Muscle layer of colon (tissue), 2 donors: ENCODE results near the gene LRRC74B.
"Not testable (repeated sequence)": the region's sequence is repeated elsewhere in the genome, so short reads cannot be mapped to it uniquely, and the experiment has no call there.

Experiments used
- H3K27ac ChIP-seq: one replicate; pipeline ENCODE4 v1.7.0; 2013; ENCODE audit warnings: low read depth, mild to moderate bottlenecking, low read length, moderate library complexity
- H3K27me3 ChIP-seq, 2 donors: one replicate each; pipeline ENCODE4 v1.7.0; 2013; ENCODE audit warnings: low read length in 2 of 2, mild to moderate bottlenecking in 2 of 2; ENCODE audit not compliant: insufficient read depth in 2 of 2, control insufficient read depth in 1 of 2
- H3K36me3 ChIP-seq: one replicate; pipeline ENCODE4 v1.7.0; 2013; ENCODE audit warnings: mild to moderate bottlenecking, low read length; ENCODE audit not compliant: insufficient read depth
- H3K4me1 ChIP-seq: one replicate; pipeline ENCODE4 v1.7.0; 2013; ENCODE audit warnings: mild to moderate bottlenecking, low read length; ENCODE audit not compliant: insufficient read depth
- H3K4me3 ChIP-seq, 2 donors: one replicate each; pipeline ENCODE4 v1.7.0; 2013; ENCODE audit warnings: low read length in 2 of 2, low read depth in 1 of 2, mild to moderate bottlenecking in 1 of 2, moderate library complexity in 1 of 2
- H3K9ac ChIP-seq: one replicate; pipeline ENCODE4 v1.7.0; 2013; ENCODE audit warnings: low read length
- H3K9me3 ChIP-seq: one replicate; pipeline ENCODE4 v1.7.0; 2013; ENCODE audit warnings: mild to moderate bottlenecking, low read length
- donor health status: abdominal sarcoma.
- donor health status: Adenocarcinoma of cecum.

Gene LRRC74B

GRCh38 chr22:21030621-21031544 is 14.9 kb upstream of the LRRC74B start:
- peaks cover 5 to 38% of the 10 kb centered on the region in 2 donors for H3K27me3 ChIP-seq
- H3K9ac ChIP-seq, result no peak overlapping the region
- H3K4me1 ChIP-seq, result no peaks in the 10 kb centered on the region
- H3K27ac ChIP-seq, result no peak overlapping the region
- no peak overlapping the region for H3K4me3 ChIP-seq
- no peaks in the 10 kb centered on the region for H3K36me3 ChIP-seq
- H3K9me3 ChIP-seq, result no peaks in the 10 kb centered on the region

GRCh38 chr22:21031545-21032036 is 14.2 kb upstream of the LRRC74B start:
- no peak overlapping the region for H3K9ac ChIP-seq
- no peak overlapping the region for H3K27ac ChIP-seq
- no peak overlapping the region for H3K4me3 ChIP-seq
- H3K36me3 ChIP-seq, result no peaks in the 10 kb centered on the region
- no peaks in the 10 kb centered on the region for H3K4me1 ChIP-seq
- no peaks in the 10 kb centered on the region for H3K9me3 ChIP-seq
- peaks cover 5 to 38% of the 10 kb centered on the region in 2 donors for H3K27me3 ChIP-seq

- H3K27me3 ChIP-seq, result peaks cover 5 to 38% of the 10 kb centered on the region in 2 donors
- no peak within 1 kb of the TSS for H3K27ac ChIP-seq
- H3K36me3 ChIP-seq, result no peaks in the 10 kb centered on the region
- no peak within 1 kb of the TSS for H3K9ac ChIP-seq
- H3K4me1 ChIP-seq, result no peaks in the 10 kb centered on the region
- H3K9me3 ChIP-seq, result no peaks in the 10 kb centered on the region
- peak within 1 kb of the TSS in 1 of 2 donors; percentile 4 for H3K4me3 ChIP-seq
These were observed 13.5 kb upstream of the LRRC74B start, which contains the start of gene SLC7A4 for GRCh38 chr22:21032037-21032867. TSS of gene SLC7A4 (minus strand) at chr22:21032561. CDS start at chr22:21031812, 749 bp downstream.

DNA sequence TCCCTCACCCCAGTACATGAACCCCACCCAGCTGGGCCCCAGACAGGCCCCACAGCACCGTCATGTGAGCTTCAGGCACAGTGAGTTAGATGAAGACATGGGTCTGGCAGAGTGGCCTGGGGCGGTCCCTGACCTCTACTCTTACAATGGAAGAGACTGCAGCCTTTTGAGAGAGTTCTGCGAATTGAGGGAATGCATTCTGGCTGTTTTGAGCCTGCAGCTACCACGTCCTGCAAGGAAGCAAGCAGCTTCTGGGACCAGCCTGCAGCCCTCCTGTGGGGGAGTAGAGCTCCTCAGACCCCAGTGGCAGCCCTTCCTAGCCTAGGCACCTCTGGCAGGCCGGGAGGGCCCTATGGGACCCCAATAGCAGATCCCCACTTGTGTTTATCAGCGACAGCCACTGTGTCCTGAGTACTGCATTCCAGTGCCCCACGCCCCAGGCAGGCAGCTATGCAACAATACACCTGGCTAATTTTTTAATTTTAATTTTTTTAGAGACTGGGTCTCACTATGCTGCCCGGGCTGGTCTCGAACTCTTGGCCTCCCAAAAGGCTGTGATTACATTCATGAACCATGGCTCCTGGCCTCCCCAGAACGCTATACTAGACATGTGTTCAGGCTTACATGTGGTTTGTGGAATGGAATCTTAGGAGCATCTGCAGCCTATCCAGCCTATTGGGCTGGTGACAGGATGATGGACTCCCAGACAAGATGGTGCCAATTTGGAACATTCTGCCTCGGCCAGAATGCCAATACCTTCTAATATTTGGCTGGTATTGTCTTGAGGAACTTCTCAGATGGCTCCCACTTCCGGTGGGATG is 12.7 kb upstream of the LRRC74B start:
- no peak overlapping the region for H3K4me3 ChIP-seq
- peaks cover 5 to 38% of the 10 kb centered on the region in 2 donors for H3K27me3 ChIP-seq
- H3K9ac ChIP-seq, result no peak overlapping the region
- no peaks in the 10 kb centered on the region for H3K36me3 ChIP-seq
- no peaks in the 10 kb centered on the region for H3K4me1 ChIP-seq
- no peak overlapping the region for H3K27ac ChIP-seq
- H3K9me3 ChIP-seq, result no peaks in the 10 kb centered on the region

GRCh38 chr22:21033895-21034294 is 11.9 kb upstream of the LRRC74B start:
- H3K27me3 ChIP-seq, result peaks cover 5 to 31% of the 10 kb centered on the region in 2 donors
- H3K27ac ChIP-seq, result no peak overlapping the region
- no peak overlapping the region for H3K9ac ChIP-seq
- H3K9me3 ChIP-seq, result no peaks in the 10 kb centered on the region
- no peaks in the 10 kb centered on the region for H3K36me3 ChIP-seq
- H3K4me1 ChIP-seq, result no peaks in the 10 kb centered on the region
- H3K4me3 ChIP-seq, result no peak overlapping the region

GRCh38 chr22:21034989-21035388 is 10.8 kb upstream of the LRRC74B start:
- no peak overlapping the region for H3K27ac ChIP-seq

GRCh38 chr22:21038405-21038804 is 7.3 kb upstream of the LRRC74B start:
- H3K9me3 ChIP-seq, result no peaks in the 10 kb centered on the region
- no peak overlapping the region for H3K27ac ChIP-seq
- no peaks in the 10 kb centered on the region for H3K4me1 ChIP-seq
- no peaks in the 10 kb centered on the region for H3K36me3 ChIP-seq
- H3K9ac ChIP-seq, result no peak overlapping the region
- no peaks in the 10 kb centered on the region for H3K27me3 ChIP-seq
- H3K4me3 ChIP-seq, result no peak overlapping the region

More at GRCh38 chr22:21034989-21035388, 10.8 kb upstream of the LRRC74B start:
- no peak overlapping the region for H3K9ac ChIP-seq
- peaks cover 5 to 28% of the 10 kb centered on the region in 2 donors for H3K27me3 ChIP-seq
- H3K36me3 ChIP-seq, result no peaks in the 10 kb centered on the region
- H3K9me3 ChIP-seq, result no peaks in the 10 kb centered on the region
- no peaks in the 10 kb centered on the region for H3K4me1 ChIP-seq
- H3K4me3 ChIP-seq, result no peak overlapping the region

GRCh38 chr22:21039158-21039557 is 6.6 kb upstream of the LRRC74B start:
- not testable (repeated sequence) for H3K27me3 ChIP-seq, H3K4me1 ChIP-seq, H3K36me3 ChIP-seq, H3K9ac ChIP-seq, H3K9me3 ChIP-seq, H3K27ac ChIP-seq, H3K4me3 ChIP-seq

DNA sequence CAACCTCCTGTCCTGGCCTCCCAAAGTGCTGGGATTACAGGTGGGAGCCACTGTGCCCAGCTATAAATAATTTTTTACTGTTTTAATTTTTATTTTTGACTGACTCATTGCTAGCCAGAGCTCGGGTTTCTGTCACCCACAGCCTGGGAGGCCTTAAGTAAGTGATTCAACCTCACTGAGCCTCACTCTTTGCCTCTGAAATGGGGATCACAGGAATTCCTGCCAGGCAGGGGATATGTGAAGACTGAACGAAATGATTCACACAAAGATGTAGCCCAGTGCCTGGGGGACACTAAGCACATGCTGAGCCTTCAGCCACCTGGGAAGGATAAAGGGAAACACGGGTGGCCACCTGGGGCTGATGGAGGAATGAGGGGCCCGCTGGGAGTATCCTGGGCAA is 3.8 kb upstream of the LRRC74B start:
- Histone ChIP-seq H3K27me3 (no peaks in the 10 kb centered on the region), H3K36me3 (no peaks in the 10 kb centered on the region), H3K9me3 (no peaks in the 10 kb centered on the region), H3K4me1 (peaks cover 8% of the 10 kb centered on the region), H3K27ac (no peak overlapping the region), H3K9ac (no peak overlapping the region), H3K4me3 (no peak overlapping the region)

- Histone ChIP-seq H3K4me1 (peaks cover 8% of the 10 kb centered on the region), H3K27me3 (no peaks in the 10 kb centered on the region), H3K9me3 (no peaks in the 10 kb centered on the region), H3K9ac (no peak overlapping the region), H3K27ac (no peak overlapping the region), H3K4me3 (no peak overlapping the region), H3K36me3 (no peaks in the 10 kb centered on the region)
These were observed 2.5 kb upstream of the LRRC74B start for GRCh38 chr22:21042978-21043859.
